ENCODE data around the gene TMEM235. TPM values are rescaled to one million over a fixed set of nuclear protein-coding genes. Genes with fewer than 3 reads are reported as not detected.

The TMEM235 gene
- total and polyA plus RNA-seq, 9 of the 15 experiments (the other 6 are each of a cell fraction or from before 2014, with no cell fraction given), result not detected

- TF ChIP-seq, protein P1, sequence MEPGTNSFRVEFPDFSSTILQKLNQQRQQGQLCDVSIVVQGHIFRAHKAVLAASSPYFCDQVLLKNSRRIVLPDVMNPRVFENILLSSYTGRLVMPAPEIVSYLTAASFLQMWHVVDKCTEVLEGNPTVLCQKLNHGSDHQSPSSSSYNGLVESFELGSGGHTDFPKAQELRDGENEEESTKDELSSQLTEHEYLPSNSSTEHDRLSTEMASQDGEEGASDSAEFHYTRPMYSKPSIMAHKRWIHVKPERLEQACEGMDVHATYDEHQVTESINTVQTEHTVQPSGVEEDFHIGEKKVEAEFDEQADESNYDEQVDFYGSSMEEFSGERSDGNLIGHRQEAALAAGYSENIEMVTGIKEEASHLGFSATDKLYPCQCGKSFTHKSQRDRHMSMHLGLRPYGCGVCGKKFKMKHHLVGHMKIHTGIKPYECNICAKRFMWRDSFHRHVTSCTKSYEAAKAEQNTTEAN (CRISPR knock-in tag; IDR thresholded peaks at IDR 0.05), result no peak
- TF ChIP-seq KHSRP (IDR thresholded peaks at IDR 0.05) (peak; percentile 7; the same call in 1 of the 2 replicates), PML (IDR thresholded peaks at IDR 0.05; ENCODE audit: low read length) (peak; percentile 83), CHD1 (IDR thresholded peaks at IDR 0.05; ENCODE audit: low read length) (no peak), PCBP2 (IDR thresholded peaks at IDR 0.05; ENCODE audit: low read depth, low read length, poor library complexity, severe bottlenecking) (no peak), KAT2B (IDR thresholded peaks at IDR 0.05; ENCODE audit: low read depth, low read length) (no peak), NCOA2 (IDR thresholded peaks at IDR 0.05; ENCODE audit: partially characterized antibody in 2 of 2) (no peak), ZEB2 (IDR thresholded peaks at IDR 0.05) (peak; percentile 88), SNRNP70 (optimal IDR thresholded peaks at IDR 0.05; ENCODE audit: low read depth, low read length) (no peak), CC2D1A (IDR thresholded peaks at IDR 0.05) (peak; percentile 78; the same call in 1 of the 2 replicates), CTBP1 (IDR thresholded peaks at IDR 0.05; ENCODE audit: borderline replicate concordance) (peak; percentile 85; the same call in 1 of the 2 replicates), ESRRB (CRISPR knock-in tag; IDR thresholded peaks at IDR 0.05; ENCODE audit: borderline replicate concordance) (peak; percentile 96), RREB1 (CRISPR knock-in tag; IDR thresholded peaks at IDR 0.05) (peak; percentile 100), POLR2H (tag; IDR thresholded peaks at IDR 0.05; ENCODE audit: low read depth) (peak; percentile 95)
- TF ChIP-seq, protein P2, sequence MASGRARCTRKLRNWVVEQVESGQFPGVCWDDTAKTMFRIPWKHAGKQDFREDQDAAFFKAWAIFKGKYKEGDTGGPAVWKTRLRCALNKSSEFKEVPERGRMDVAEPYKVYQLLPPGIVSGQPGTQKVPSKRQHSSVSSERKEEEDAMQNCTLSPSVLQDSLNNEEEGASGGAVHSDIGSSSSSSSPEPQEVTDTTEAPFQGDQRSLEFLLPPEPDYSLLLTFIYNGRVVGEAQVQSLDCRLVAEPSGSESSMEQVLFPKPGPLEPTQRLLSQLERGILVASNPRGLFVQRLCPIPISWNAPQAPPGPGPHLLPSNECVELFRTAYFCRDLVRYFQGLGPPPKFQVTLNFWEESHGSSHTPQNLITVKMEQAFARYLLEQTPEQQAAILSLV (tag; IDR thresholded peaks at IDR 0.05), result peak; percentile 99
- TF ChIP-seq, protein P3, sequence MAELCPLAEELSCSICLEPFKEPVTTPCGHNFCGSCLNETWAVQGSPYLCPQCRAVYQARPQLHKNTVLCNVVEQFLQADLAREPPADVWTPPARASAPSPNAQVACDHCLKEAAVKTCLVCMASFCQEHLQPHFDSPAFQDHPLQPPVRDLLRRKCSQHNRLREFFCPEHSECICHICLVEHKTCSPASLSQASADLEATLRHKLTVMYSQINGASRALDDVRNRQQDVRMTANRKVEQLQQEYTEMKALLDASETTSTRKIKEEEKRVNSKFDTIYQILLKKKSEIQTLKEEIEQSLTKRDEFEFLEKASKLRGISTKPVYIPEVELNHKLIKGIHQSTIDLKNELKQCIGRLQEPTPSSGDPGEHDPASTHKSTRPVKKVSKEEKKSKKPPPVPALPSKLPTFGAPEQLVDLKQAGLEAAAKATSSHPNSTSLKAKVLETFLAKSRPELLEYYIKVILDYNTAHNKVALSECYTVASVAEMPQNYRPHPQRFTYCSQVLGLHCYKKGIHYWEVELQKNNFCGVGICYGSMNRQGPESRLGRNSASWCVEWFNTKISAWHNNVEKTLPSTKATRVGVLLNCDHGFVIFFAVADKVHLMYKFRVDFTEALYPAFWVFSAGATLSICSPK (IDR thresholded peaks at IDR 0.05; ENCODE audit: borderline replicate concordance), result no peak
- TF ChIP-seq, protein P4, sequence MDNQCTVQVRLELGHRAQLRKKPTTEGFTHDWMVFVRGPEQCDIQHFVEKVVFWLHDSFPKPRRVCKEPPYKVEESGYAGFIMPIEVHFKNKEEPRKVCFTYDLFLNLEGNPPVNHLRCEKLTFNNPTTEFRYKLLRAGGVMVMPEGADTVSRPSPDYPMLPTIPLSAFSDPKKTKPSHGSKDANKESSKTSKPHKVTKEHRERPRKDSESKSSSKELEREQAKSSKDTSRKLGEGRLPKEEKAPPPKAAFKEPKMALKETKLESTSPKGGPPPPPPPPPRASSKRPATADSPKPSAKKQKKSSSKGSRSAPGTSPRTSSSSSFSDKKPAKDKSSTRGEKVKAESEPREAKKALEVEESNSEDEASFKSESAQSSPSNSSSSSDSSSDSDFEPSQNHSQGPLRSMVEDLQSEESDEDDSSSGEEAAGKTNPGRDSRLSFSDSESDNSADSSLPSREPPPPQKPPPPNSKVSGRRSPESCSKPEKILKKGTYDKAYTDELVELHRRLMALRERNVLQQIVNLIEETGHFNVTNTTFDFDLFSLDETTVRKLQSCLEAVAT (IDR thresholded peaks at IDR 0.05), result no peak; a peak in 1 of 4 replicates
Measured at GRCh38 chr17:78272181-78272913, 40.9 kb downstream of the TMEM235 start (continued).
